Osteocyte (in vitro differentiated cells): Measurements from ENCODE around the gene HADHB. TPM values are rescaled to one million over a fixed set of nuclear protein-coding genes. Genes with fewer than 3 reads are reported as not detected.

Experiments used
- DNase-seq: peaks from one replicate; pipeline ENCODE4 v3.0.0; 2021; ENCODE audit warnings: mixed read lengths; ENCODE audit not compliant: unreplicated experiment; ENCODE audit errors: extremely low spot score
- H3K27ac Mint-ChIP-seq: one replicate; pipeline ENCODE4 v1.8.0; 2021; ENCODE audit warnings: mild to moderate bottlenecking, mixed read lengths; ENCODE audit not compliant: unreplicated experiment
- H3K27me3 Mint-ChIP-seq: one replicate; pipeline ENCODE4 v1.8.0; 2021; ENCODE audit warnings: mixed read lengths; ENCODE audit not compliant: unreplicated experiment
- H3K36me3 Mint-ChIP-seq: one replicate; pipeline ENCODE4 v1.8.0; 2021; ENCODE audit warnings: mixed read lengths; ENCODE audit not compliant: unreplicated experiment
- H3K4me1 Mint-ChIP-seq: one replicate; pipeline ENCODE4 v1.8.0; 2021; ENCODE audit warnings: mixed read lengths; ENCODE audit not compliant: unreplicated experiment
- H3K4me3 Mint-ChIP-seq: one replicate; pipeline ENCODE4 v1.8.0; 2021; ENCODE audit warnings: mild to moderate bottlenecking, moderate library complexity, mixed read lengths; ENCODE audit not compliant: unreplicated experiment
- H3K9me3 Mint-ChIP-seq: one replicate; pipeline ENCODE4 v1.8.0; 2021; ENCODE audit warnings: mixed read lengths; ENCODE audit not compliant: unreplicated experiment
- long read RNA-seq: library from polyadenylated mRNA; unstranded; transcript quantifications from one replicate; pipeline ENCODE4 v2.0.0, GENCODE V29; 2021
- total RNA-seq: library from RNA; stranded (reverse); gene quantifications from 2 replicates; pipeline ENCODE4 v1.2.1, GENCODE V29; 2021
- TF ChIP-seq, protein P1 (sequence below): fragments of 200-600 bp; sonication (generic); IDR thresholded peaks from 2 replicates; pipeline ENCODE4 v1.5.0; 2021; ENCODE audit warnings: antibody characterized with exemption, mild to moderate bottlenecking, moderate library complexity

HADHB gene
- total RNA-seq: 93.1 and 98.5 TPM in 2 replicates
- long read RNA-seq, transcript HADHB-202 (14 exons, 1,588 nt): minor isoform, 8 of 1,358 reads
- long read RNA-seq, transcript HADHB-208 (15 exons, 2,142 nt): minor isoform, 12 of 1,358 reads
- long read RNA-seq, transcript HADHB-201 (16 exons, 2,044 nt): major isoform, 1,239 of 1,358 reads
- long read RNA-seq, partial matches to known transcripts: 50 of 1,358 reads
- long read RNA-seq, other reads (novel, unspliced or antisense): 49 of 1,358 reads

DNA sequence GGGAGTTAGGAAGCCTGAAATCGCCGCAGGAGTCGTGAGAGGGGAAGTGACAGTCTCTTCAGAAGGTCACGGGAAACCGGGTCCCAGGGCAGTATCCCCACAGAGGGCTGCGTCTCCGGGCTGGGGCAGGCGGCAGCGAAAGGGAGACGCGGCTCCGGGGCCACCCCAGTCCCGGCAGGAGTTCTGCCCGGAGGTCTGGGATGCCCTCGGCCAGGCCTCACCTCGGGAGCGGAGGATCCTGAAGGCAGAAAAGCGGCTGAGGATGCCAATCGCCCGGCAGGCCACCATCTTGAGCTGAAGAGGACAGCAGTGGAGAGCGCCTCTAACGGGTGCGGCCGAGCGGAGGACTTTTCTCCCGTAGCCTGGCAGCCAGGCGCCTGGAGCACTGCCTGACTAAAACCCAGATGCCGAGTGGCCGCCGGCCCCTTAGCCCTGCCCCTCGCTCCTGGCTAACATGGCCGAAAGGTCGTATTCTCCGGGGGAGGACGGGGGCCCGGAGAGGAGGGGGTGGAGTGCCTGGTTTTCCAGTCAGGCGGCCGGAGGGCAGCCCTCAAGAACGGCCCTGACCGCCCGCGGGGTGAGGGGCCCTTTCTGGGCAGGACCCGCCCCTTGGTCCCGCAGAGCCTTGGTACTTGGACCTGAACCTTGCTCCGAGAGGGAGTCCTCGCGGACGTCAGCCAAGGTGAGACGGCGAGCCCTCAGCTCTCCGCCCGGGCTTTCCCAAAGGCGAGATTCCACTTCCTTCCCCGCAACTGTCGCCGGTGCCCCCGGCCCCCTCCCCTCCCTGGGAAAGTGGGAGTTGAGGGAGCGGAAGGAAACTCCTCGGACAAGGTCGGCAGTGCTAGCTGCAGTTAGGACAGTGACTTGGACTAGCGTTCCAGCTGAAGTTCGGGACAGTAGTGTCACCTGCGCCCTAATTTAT, at the start of gene HADHB, which contains the start of gene HADHA:
TSS of gene HADHB (plus strand) at position 631 of the 922 bp plus-strand sequence. CDS start 9,316 bp downstream, outside the sequence.
TSS of gene HADHA (minus strand) at position 324 of the 922 bp plus-strand sequence. CDS start at position 288, 36 bp downstream.
- H3K4me1 Mint-ChIP-seq: peaks cover 42% of the 10 kb centered on the region
- TF ChIP-seq, protein P1, sequence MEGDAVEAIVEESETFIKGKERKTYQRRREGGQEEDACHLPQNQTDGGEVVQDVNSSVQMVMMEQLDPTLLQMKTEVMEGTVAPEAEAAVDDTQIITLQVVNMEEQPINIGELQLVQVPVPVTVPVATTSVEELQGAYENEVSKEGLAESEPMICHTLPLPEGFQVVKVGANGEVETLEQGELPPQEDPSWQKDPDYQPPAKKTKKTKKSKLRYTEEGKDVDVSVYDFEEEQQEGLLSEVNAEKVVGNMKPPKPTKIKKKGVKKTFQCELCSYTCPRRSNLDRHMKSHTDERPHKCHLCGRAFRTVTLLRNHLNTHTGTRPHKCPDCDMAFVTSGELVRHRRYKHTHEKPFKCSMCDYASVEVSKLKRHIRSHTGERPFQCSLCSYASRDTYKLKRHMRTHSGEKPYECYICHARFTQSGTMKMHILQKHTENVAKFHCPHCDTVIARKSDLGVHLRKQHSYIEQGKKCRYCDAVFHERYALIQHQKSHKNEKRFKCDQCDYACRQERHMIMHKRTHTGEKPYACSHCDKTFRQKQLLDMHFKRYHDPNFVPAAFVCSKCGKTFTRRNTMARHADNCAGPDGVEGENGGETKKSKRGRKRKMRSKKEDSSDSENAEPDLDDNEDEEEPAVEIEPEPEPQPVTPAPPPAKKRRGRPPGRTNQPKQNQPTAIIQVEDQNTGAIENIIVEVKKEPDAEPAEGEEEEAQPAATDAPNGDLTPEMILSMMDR: peak; percentile 30
- H3K27ac Mint-ChIP-seq: peak within 1 kb of the TSS; percentile 100
- H3K9me3 Mint-ChIP-seq: no peaks in the 10 kb centered on the region
- no peaks in the 10 kb centered on the region for H3K27me3 Mint-ChIP-seq
- no peaks in the 10 kb centered on the region for H3K36me3 Mint-ChIP-seq
- peak within 1 kb of the TSS; percentile 100 for H3K4me3 Mint-ChIP-seq
- peak; percentile 95 for DNase-seq

DNA sequence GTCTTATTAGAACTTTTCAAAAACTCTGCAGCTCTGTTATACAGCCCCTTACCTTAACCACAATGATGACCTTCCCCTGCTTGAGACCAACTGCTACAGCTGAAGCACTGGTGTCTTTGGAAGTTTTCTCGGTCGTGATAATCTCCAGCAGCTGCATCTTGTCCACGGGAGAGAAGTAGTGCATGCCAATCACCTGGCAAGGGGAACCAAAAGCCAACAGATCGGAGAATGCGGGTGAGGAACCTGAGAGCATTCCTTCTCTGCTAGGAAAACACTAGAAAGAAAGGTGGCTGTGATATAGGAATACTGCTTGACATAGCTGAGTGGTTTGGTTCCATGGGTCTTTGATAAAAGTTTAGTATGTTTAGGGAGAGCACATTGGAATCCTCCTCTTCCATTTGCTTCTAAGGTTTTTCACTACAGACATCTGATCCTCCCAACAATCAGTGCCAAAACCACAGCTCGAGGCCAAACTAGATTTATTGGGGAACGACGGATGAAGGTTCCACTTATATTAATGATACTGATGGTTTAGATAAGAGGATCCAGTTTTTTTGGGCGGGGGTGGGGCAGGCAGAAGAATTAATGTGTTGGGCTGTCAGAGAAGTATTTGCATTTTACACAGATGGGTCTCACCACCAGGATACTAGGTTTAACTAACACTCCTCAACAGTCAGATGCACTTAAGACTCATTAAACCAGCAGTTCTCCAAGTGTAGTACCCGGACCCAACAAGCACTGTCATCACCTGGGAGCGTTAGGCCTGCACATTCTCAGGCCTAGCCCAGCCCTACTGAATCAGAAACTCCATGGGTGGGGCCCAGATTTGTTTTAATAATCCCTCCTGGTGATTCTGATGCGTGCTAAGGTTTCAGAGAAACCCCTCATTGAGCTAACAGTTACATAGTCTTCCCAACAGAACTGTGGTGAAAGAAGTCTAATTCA, 49.4 kb upstream of the HADHB start:
- Mint-ChIP-seq H3K4me3 (no peak overlapping the region), H3K9me3 (no peaks in the 10 kb centered on the region), H3K27me3 (no peaks in the 10 kb centered on the region), H3K27ac (no peak overlapping the region), H3K4me1 (no peaks in the 10 kb centered on the region), H3K36me3 (peaks cover 44% of the 10 kb centered on the region)
- DNase-seq: peak; percentile 38
- TF ChIP-seq, protein P1: no peak

DNA sequence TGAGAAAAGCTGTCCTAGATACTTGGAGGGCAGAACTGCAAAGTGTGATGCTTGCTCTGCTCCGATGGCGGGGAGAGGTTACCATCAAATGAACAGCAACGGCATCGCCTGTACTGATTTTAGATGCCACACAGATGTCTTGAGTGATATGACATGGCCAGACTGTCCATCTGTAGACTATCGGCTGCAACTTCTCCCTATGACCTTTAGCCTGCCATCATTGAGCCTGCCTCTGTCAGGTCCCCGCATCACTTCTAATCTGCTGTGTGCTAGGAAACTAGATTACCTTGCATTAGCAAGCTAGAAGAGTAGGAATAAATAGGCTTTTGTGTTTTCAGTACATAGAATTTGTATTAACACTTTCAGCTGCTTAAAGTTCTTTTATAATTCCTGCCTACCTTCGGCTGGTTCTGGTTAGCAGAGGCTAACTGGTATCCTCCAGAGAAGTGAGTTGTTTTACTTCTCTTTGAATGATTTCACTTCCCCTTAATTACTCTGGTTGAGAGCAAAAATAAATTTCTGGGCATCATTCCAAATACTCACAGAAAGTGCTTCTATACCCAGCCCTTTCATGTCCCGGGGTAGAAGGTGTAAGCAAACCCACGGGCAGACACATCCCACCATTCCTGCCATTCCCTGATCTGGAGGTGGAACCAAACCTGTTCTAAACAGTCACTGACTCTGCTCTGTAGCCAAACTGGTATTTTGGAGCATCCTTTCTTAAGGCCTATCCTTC, 47.9 kb upstream of the HADHB start:
- Mint-ChIP-seq H3K9me3 (no peaks in the 10 kb centered on the region), H3K4me1 (no peaks in the 10 kb centered on the region), H3K27me3 (no peaks in the 10 kb centered on the region), H3K27ac (no peak overlapping the region), H3K36me3 (peaks cover 54% of the 10 kb centered on the region), H3K4me3 (no peak overlapping the region)
- TF ChIP-seq, protein P1: no peak
- DNase-seq: peak; percentile 36

DNA sequence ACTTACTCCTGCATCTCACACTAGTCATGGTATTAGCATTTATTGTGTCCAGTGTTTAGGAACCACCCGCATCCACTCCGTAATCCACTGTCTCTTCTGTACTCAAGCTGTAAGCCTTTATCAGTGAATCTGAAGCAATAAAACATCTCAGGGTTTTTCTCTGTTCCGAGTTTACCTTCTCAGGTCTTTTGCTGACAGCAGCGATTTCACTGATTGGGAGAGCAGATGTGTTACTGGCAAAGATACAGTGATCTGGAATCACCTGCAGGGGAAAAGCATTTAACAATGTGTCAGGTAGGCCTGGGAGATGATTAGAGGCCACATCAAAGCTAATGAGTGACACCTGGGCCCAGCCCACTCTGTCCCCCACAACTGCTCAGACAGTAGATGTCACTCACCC, 47.2 kb upstream of the HADHB start:
- no peaks in the 10 kb centered on the region for H3K27me3 Mint-ChIP-seq
- peaks cover 58% of the 10 kb centered on the region for H3K36me3 Mint-ChIP-seq
- peak; percentile 30 for DNase-seq
- H3K27ac Mint-ChIP-seq: no peak overlapping the region
- H3K9me3 Mint-ChIP-seq: no peaks in the 10 kb centered on the region
- no peak overlapping the region for H3K4me3 Mint-ChIP-seq
- H3K4me1 Mint-ChIP-seq: no peaks in the 10 kb centered on the region
- TF ChIP-seq, protein P1: no peak
